ENCODE data around the gene RASA4.
"Not testable (repeated sequence)": the region's sequence is repeated elsewhere in the genome, so short reads cannot be mapped to it uniquely, and the experiment has no call there.

DNA sequence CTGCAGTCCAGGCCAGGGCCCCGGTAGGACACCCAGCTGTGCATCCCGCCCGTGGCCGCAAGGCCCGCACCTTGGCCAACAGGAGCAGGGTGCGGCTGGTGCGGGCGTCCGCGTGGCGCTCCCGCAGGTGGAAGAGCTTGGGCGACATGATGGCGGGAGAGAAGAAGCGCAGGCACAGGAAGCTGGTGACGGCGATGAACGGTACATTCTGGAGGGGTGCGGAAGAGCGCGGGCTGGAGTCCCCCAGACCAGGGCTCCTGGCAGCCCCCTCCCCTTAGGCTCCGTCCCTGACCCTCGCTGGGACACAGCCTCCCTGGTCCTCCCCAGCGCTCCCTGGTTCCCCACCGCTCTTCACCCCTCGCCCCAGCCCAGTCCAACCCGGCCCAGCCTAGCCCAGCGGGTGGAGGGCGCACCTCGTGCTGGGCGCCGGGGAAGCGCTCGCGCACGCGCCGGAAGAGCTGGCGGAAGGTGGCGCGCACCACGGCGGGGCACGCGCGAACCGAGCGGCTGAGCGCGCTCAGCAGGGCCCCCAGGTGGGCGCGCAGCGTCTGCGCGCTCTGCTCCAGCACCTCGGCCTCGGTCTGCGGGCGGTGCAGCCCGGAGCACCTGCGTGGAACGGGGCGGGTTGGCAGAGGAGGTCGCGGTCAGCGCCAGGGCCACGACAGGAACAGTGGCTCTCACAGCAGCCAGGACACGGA, 22.8 kb downstream of the RASA4 start:
- not testable (repeated sequence) for TF ChIP-seq EZH2 (IDR thresholded peaks at IDR 0.05; ENCODE audit: borderline replicate concordance, insufficient read depth, low read depth, low read length, poor library complexity, severe bottlenecking)
- TF ChIP-seq, protein P1, sequence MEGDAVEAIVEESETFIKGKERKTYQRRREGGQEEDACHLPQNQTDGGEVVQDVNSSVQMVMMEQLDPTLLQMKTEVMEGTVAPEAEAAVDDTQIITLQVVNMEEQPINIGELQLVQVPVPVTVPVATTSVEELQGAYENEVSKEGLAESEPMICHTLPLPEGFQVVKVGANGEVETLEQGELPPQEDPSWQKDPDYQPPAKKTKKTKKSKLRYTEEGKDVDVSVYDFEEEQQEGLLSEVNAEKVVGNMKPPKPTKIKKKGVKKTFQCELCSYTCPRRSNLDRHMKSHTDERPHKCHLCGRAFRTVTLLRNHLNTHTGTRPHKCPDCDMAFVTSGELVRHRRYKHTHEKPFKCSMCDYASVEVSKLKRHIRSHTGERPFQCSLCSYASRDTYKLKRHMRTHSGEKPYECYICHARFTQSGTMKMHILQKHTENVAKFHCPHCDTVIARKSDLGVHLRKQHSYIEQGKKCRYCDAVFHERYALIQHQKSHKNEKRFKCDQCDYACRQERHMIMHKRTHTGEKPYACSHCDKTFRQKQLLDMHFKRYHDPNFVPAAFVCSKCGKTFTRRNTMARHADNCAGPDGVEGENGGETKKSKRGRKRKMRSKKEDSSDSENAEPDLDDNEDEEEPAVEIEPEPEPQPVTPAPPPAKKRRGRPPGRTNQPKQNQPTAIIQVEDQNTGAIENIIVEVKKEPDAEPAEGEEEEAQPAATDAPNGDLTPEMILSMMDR (IDR thresholded peaks at IDR 0.05), result not testable (repeated sequence)

Measured in B cell (primary cell).